GM23338 (cell line): ENCODE measurements around the gene EMILIN2. TPM values are rescaled to one million over a fixed set of nuclear protein-coding genes. Genes with fewer than 3 reads are reported as not detected.

Experiments
- ATAC-seq: fragments of 200-7000 bp; cut with Tn5 transposase; 3 replicates; pipeline ENCODE4 v1.9.1; 2020
- DNase-seq: peaks from one replicate; pipeline ENCODE4 v3.0.0-alpha.2; 2015; ENCODE audit warnings: low spot score
- H2AFZ ChIP-seq: fragments of 200-600 bp; sonication (generic); 2 replicates; pipeline ENCODE4 v1.8.0; 2016; ENCODE audit warnings: antibody characterized with exemption, mild to moderate bottlenecking, moderate library complexity
- H3F3A ChIP-seq: fragments of 200-600 bp; sonication (generic); replicated peaks from 2 replicates; pipeline ENCODE4 v1.8.0; 2017; ENCODE audit warnings: antibody characterized with exemption, mixed run types, low read depth
- H3K27ac ChIP-seq: fragments of 200-600 bp; sonication (generic); 2 replicates; pipeline ENCODE4 v1.6.1; 2016; ENCODE audit warnings: low read depth
- H3K27me3 ChIP-seq: fragments of 200-600 bp; sonication (generic); 2 replicates; pipeline ENCODE4 v1.8.0; 2016; ENCODE audit warnings: mild to moderate bottlenecking, mixed run types, moderate library complexity; ENCODE audit not compliant: insufficient read depth
- H3K36me3 ChIP-seq: fragments of 200-600 bp; sonication (generic); 2 replicates; pipeline ENCODE4 v1.8.0; 2016; ENCODE audit warnings: mild to moderate bottlenecking; ENCODE audit not compliant: insufficient read depth
- H3K4me1 ChIP-seq: fragments of 200-600 bp; sonication (generic); 2 replicates; pipeline ENCODE4 v1.8.0; 2016; ENCODE audit warnings: mild to moderate bottlenecking, moderate library complexity; ENCODE audit not compliant: insufficient read depth
- H3K4me2 ChIP-seq: fragments of 200-600 bp; sonication (generic); 2 replicates; pipeline ENCODE4 v1.7.1; 2017; ENCODE audit warnings: mixed run types
- H3K4me3 ChIP-seq: fragments of 200-600 bp; sonication (generic); 2 replicates; pipeline ENCODE4 v1.6.1; 2016; ENCODE audit warnings: mixed run types
- H3K79me2 ChIP-seq: fragments of 200-600 bp; sonication (generic); replicated peaks from 2 replicates; pipeline ENCODE4 v1.8.0; 2017; ENCODE audit warnings: mild to moderate bottlenecking; ENCODE audit not compliant: insufficient read depth
- H3K9me2 ChIP-seq: fragments of 200-600 bp; sonication (generic); 2 replicates; pipeline ENCODE4 v1.8.0; 2017; ENCODE audit not compliant: insufficient read depth
- H4K20me1 ChIP-seq: fragments of 200-600 bp; sonication (generic); replicated peaks from 2 replicates; pipeline ENCODE4 v1.8.0; 2017; ENCODE audit warnings: mild to moderate bottlenecking; ENCODE audit not compliant: insufficient read depth
- H3K27ac Mint-ChIP-seq: 2 replicates; pipeline ENCODE4 v1.8.0; 2020; ENCODE audit warnings: inconsistent platforms, mild to moderate bottlenecking, moderate library complexity, mixed read lengths
- H3K27me3 Mint-ChIP-seq: 3 replicates; pipeline ENCODE4 v1.8.0; 2022; ENCODE audit warnings: low read depth, mild to moderate bottlenecking, moderate library complexity, mixed read lengths, inconsistent platforms; ENCODE audit not compliant: insufficient read depth, poor library complexity
- H3K36me3 Mint-ChIP-seq: 3 replicates; pipeline ENCODE4 v1.8.0; 2021; ENCODE audit warnings: low read depth, mild to moderate bottlenecking, inconsistent platforms, moderate library complexity, mixed read lengths
- H3K4me1 Mint-ChIP-seq: 3 replicates; pipeline ENCODE4 v1.8.0; 2020; ENCODE audit warnings: mild to moderate bottlenecking, inconsistent platforms, mixed read lengths
- H3K4me3 Mint-ChIP-seq: 3 replicates; pipeline ENCODE4 v1.8.0; 2021; ENCODE audit warnings: moderate library complexity, mild to moderate bottlenecking, inconsistent platforms, mixed read lengths
- H3K9me3 Mint-ChIP-seq: 3 replicates; pipeline ENCODE4 v1.8.0; 2020; ENCODE audit warnings: moderate library complexity, mild to moderate bottlenecking, inconsistent platforms, mixed read lengths
- CREB1 ChIP-seq: fragments of 250-450 bp; sonication (Bioruptor Pico); IDR thresholded peaks from 2 replicates; pipeline ENCODE4 v1.5.0; 2020; ENCODE audit warnings: low read depth, mild to moderate bottlenecking, moderate library complexity
- NANOG ChIP-seq: IDR thresholded peaks from 2 replicates; pipeline ENCODE4 v1.6.1; 2016; ENCODE audit warnings: antibody characterized with exemption, borderline replicate concordance
- ZNF114 ChIP-seq: fragments of 250-450 bp; sonication (Bioruptor Pico); IDR thresholded peaks from 2 replicates; pipeline ENCODE4 v1.5.0; 2020; ENCODE audit warnings: mild to moderate bottlenecking, moderate library complexity
- polyA plus RNA-seq: library from polyadenylated mRNA; unstranded; fragments of >200 nt; fragmentation: Nextera tagmentation; extraction: Ambion mirVana; gene quantifications from 2 replicates; pipeline ENCODE4 v1.2.1, GENCODE V29; 2016
- total RNA-seq: library from RNA; depleted of rRNA; stranded (reverse); fragments of >200 nt; shearing (Covaris generic); gene quantifications from 2 replicates; pipeline ENCODE4 v1.2.3, GENCODE V29; 2014
- TF ChIP-seq, protein P1 (sequence below): fragments of 250-450 bp; sonication (Bioruptor Pico); IDR thresholded peaks from 2 replicates; pipeline ENCODE4 v1.5.0; 2020; ENCODE audit warnings: mild to moderate bottlenecking, moderate library complexity
- TF ChIP-seq, protein P2 (sequence below), 2 experiments: fragments of 200-600 bp in 1 of 2; sonication (generic) in 1 of 2; conservative IDR thresholded peaks; 2 replicates each; pipeline versions ENCODE4 v1.5.1 to v1.6.1; 2016 to 2017; ENCODE audit warnings: antibody characterized with exemption in 2 of 2, low read depth in 2 of 2, mild to moderate bottlenecking in 2 of 2, moderate library complexity in 1 of 2
- TF ChIP-seq, protein P3 (sequence below): IDR thresholded peaks from one replicate; pipeline ENCODE4 v1.6.1; 2018; ENCODE audit warnings: antibody characterized with exemption; ENCODE audit not compliant: unreplicated experiment
- TF ChIP-seq, protein P4 (sequence below): IDR thresholded peaks from 2 replicates; pipeline ENCODE4 v1.6.1; 2016; ENCODE audit warnings: antibody characterized with exemption

EMILIN2 gene
- total and polyA plus RNA-seq, 2 experiments from 2014 or later, result 3.0 to 11.6 TPM

DNA sequence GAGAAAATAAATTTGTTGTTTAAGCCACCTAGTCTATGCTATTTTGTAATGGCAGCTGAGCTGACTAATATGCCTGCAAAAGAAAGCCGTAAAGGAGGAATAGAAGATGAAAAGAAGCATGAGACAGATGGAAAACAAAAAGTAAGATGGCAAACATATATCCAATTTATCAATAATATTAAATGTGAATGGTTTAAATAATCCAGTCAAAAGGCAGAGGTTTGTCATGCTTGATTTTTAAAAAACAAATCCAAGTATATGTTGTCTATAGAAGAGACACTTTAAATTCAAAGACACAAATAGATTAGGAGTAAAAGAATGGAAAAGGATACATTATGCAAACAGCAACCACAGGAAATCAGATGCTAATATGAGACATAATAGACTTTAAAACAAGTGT, 35.4 kb upstream of the EMILIN2 start:
- no peak overlapping the region for H3K4me3 ChIP-seq
- DNase-seq, result no peak
- Mint-ChIP-seq H3K27ac (no peak overlapping the region), H3K27me3 (no peaks in the 10 kb centered on the region), H3K4me3 (no peak overlapping the region), H3K9me3 (peaks cover 32% of the 10 kb centered on the region), H3K4me1 (peaks cover under 1% of the 10 kb centered on the region), H3K36me3 (peaks cover 20% of the 10 kb centered on the region; the same call in 2 of the 3 replicates)
- no peaks in the 10 kb centered on the region; the same call in 1 of the 2 replicates for H3K9me2 ChIP-seq
- no peaks in the 10 kb centered on the region for H3K27me3 ChIP-seq
- TF ChIP-seq, protein P1, sequence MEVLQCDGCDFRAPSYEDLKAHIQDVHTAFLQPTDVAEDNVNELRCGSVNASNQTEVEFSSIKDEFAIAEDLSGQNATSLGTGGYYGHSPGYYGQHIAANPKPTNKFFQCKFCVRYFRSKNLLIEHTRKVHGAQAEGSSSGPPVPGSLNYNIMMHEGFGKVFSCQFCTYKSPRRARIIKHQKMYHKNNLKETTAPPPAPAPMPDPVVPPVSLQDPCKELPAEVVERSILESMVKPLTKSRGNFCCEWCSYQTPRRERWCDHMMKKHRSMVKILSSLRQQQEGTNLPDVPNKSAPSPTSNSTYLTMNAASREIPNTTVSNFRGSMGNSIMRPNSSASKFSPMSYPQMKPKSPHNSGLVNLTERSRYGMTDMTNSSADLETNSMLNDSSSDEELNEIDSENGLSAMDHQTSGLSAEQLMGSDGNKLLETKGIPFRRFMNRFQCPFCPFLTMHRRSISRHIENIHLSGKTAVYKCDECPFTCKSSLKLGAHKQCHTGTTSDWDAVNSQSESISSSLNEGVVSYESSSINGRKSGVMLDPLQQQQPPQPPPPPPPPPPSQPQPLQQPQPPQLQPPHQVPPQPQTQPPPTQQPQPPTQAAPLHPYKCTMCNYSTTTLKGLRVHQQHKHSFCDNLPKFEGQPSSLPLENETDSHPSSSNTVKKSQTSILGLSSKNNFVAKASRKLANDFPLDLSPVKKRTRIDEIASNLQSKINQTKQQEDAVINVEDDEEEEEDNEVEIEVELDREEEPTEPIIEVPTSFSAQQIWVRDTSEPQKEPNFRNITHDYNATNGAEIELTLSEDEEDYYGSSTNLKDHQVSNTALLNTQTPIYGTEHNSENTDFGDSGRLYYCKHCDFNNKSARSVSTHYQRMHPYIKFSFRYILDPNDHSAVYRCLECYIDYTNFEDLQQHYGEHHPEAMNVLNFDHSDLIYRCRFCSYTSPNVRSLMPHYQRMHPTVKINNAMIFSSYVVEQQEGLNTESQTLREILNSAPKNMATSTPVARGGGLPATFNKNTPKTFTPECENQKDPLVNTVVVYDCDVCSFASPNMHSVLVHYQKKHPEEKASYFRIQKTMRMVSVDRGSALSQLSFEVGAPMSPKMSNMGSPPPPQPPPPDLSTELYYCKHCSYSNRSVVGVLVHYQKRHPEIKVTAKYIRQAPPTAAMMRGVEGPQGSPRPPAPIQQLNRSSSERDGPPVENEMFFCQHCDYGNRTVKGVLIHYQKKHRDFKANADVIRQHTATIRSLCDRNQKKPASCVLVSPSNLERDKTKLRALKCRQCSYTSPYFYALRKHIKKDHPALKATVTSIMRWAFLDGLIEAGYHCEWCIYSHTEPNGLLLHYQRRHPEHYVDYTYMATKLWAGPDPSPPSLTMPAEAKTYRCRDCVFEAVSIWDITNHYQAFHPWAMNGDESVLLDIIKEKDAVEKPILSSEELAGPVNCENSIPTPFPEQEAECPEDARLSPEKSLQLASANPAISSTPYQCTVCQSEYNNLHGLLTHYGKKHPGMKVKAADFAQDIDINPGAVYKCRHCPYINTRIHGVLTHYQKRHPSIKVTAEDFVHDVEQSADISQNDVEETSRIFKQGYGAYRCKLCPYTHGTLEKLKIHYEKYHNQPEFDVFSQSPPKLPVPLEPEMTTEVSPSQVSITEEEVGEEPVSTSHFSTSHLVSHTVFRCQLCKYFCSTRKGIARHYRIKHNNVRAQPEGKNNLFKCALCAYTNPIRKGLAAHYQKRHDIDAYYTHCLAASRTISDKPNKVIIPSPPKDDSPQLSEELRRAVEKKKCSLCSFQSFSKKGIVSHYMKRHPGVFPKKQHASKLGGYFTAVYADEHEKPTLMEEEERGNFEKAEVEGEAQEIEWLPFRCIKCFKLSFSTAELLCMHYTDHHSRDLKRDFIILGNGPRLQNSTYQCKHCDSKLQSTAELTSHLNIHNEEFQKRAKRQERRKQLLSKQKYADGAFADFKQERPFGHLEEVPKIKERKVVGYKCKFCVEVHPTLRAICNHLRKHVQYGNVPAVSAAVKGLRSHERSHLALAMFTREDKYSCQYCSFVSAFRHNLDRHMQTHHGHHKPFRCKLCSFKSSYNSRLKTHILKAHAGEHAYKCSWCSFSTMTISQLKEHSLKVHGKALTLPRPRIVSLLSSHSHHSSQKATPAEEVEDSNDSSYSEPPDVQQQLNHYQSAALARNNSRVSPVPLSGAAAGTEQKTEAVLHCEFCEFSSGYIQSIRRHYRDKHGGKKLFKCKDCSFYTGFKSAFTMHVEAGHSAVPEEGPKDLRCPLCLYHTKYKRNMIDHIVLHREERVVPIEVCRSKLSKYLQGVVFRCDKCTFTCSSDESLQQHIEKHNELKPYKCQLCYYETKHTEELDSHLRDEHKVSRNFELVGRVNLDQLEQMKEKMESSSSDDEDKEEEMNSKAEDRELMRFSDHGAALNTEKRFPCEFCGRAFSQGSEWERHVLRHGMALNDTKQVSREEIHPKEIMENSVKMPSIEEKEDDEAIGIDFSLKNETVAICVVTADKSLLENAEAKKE (CRISPR knock-in tag), result no peak
- TF ChIP-seq, protein P2, sequence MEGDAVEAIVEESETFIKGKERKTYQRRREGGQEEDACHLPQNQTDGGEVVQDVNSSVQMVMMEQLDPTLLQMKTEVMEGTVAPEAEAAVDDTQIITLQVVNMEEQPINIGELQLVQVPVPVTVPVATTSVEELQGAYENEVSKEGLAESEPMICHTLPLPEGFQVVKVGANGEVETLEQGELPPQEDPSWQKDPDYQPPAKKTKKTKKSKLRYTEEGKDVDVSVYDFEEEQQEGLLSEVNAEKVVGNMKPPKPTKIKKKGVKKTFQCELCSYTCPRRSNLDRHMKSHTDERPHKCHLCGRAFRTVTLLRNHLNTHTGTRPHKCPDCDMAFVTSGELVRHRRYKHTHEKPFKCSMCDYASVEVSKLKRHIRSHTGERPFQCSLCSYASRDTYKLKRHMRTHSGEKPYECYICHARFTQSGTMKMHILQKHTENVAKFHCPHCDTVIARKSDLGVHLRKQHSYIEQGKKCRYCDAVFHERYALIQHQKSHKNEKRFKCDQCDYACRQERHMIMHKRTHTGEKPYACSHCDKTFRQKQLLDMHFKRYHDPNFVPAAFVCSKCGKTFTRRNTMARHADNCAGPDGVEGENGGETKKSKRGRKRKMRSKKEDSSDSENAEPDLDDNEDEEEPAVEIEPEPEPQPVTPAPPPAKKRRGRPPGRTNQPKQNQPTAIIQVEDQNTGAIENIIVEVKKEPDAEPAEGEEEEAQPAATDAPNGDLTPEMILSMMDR (conservative IDR thresholded peaks at IDR 0.05; ENCODE audit: low read depth in 2 of 2), result no peak
- no peak for TF ChIP-seq ZNF114 (CRISPR knock-in tag)
- no peak for TF ChIP-seq NANOG
- TF ChIP-seq, protein P3, sequence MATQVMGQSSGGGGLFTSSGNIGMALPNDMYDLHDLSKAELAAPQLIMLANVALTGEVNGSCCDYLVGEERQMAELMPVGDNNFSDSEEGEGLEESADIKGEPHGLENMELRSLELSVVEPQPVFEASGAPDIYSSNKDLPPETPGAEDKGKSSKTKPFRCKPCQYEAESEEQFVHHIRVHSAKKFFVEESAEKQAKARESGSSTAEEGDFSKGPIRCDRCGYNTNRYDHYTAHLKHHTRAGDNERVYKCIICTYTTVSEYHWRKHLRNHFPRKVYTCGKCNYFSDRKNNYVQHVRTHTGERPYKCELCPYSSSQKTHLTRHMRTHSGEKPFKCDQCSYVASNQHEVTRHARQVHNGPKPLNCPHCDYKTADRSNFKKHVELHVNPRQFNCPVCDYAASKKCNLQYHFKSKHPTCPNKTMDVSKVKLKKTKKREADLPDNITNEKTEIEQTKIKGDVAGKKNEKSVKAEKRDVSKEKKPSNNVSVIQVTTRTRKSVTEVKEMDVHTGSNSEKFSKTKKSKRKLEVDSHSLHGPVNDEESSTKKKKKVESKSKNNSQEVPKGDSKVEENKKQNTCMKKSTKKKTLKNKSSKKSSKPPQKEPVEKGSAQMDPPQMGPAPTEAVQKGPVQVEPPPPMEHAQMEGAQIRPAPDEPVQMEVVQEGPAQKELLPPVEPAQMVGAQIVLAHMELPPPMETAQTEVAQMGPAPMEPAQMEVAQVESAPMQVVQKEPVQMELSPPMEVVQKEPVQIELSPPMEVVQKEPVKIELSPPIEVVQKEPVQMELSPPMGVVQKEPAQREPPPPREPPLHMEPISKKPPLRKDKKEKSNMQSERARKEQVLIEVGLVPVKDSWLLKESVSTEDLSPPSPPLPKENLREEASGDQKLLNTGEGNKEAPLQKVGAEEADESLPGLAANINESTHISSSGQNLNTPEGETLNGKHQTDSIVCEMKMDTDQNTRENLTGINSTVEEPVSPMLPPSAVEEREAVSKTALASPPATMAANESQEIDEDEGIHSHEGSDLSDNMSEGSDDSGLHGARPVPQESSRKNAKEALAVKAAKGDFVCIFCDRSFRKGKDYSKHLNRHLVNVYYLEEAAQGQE, result no peak
- TF ChIP-seq, protein P4, sequence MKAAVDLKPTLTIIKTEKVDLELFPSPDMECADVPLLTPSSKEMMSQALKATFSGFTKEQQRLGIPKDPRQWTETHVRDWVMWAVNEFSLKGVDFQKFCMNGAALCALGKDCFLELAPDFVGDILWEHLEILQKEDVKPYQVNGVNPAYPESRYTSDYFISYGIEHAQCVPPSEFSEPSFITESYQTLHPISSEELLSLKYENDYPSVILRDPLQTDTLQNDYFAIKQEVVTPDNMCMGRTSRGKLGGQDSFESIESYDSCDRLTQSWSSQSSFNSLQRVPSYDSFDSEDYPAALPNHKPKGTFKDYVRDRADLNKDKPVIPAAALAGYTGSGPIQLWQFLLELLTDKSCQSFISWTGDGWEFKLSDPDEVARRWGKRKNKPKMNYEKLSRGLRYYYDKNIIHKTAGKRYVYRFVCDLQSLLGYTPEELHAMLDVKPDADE, result no peak
- no peak for TF ChIP-seq CREB1 (CRISPR knock-in tag)
- H3K27ac ChIP-seq, result no peak overlapping the region
- no peaks in the 10 kb centered on the region for H3K79me2 ChIP-seq
- ATAC-seq, result no peak
- no peaks in the 10 kb centered on the region for H4K20me1 ChIP-seq
- H3F3A ChIP-seq, result no peaks in the 10 kb centered on the region
- no peaks in the 10 kb centered on the region for H3K4me1 ChIP-seq
- H3K36me3 ChIP-seq, result no peaks in the 10 kb centered on the region
- no peak overlapping the region for H2AFZ ChIP-seq
- H3K4me2 ChIP-seq, result no peak overlapping the region
